Colon (tissue), 2 donors: Measurements from ENCODE around the gene TRPV5.

Source experiments
- FAIRE-seq: peaks from 2 replicates; lab custom pipeline; 2012; peaks lifted over from hg19 to GRCh38; lab: Jason Lieb, UNC
- donor health status: control.
- donor health status: control.

The TRPV5 gene

GRCh38 chr7:142908921-142909890, 24.3 kb downstream of the TRPV5 start:
- no peak for FAIRE-seq

GRCh38 chr7:142908290-142908689, 25.3 kb downstream of the TRPV5 start:
- no peak for FAIRE-seq

- no peak for FAIRE-seq
Measured at GRCh38 chr7:142906643-142907042, 26.9 kb downstream of the TRPV5 start.

GRCh38 chr7:142905759-142906158, 27.8 kb downstream of the TRPV5 start:
- no peak for FAIRE-seq

GRCh38 chr7:142904128-142904527, 29.4 kb downstream of the TRPV5 start:
- FAIRE-seq = no peak

- no peak for FAIRE-seq
Measured at GRCh38 chr7:142901426-142902259, 31.9 kb downstream of the TRPV5 start.

- FAIRE-seq = no peak
Measured at GRCh38 chr7:142899661-142900060, 33.9 kb downstream of the TRPV5 start.

- FAIRE-seq = no peak
Measured at GRCh38 chr7:142898377-142899170, 35.0 kb downstream of the TRPV5 start.

GRCh38 chr7:142897691-142898090, 35.9 kb downstream of the TRPV5 start:
- no peak for FAIRE-seq

GRCh38 chr7:142896741-142897379, 36.7 kb downstream of the TRPV5 start:
- no peak for FAIRE-seq

GRCh38 chr7:142896151-142896550, 37.4 kb downstream of the TRPV5 start:
- FAIRE-seq = no peak

- no peak for FAIRE-seq
Measured at GRCh38 chr7:142894985-142895593, 38.5 kb downstream of the TRPV5 start.

GRCh38 chr7:142894112-142894984, 39.2 kb downstream of the TRPV5 start:
- FAIRE-seq = no peak

GRCh38 chr7:142892951-142893350, 40.6 kb downstream of the TRPV5 start:
- no peak for FAIRE-seq

- FAIRE-seq = no peak
Measured at GRCh38 chr7:142891490-142892082, 42.0 kb downstream of the TRPV5 start.

GRCh38 chr7:142890874-142891485, 42.6 kb downstream of the TRPV5 start:
- FAIRE-seq = no peak

- no peak for FAIRE-seq
Measured at GRCh38 chr7:142889816-142890215, 43.7 kb downstream of the TRPV5 start.

GRCh38 chr7:142887282-142888015, 46.1 kb downstream of the TRPV5 start:
- FAIRE-seq = no peak

GRCh38 chr7:142886866-142887265, 46.7 kb downstream of the TRPV5 start:
- no peak for FAIRE-seq
